ENCODE data around the gene EVC.

EVC gene

DNA sequence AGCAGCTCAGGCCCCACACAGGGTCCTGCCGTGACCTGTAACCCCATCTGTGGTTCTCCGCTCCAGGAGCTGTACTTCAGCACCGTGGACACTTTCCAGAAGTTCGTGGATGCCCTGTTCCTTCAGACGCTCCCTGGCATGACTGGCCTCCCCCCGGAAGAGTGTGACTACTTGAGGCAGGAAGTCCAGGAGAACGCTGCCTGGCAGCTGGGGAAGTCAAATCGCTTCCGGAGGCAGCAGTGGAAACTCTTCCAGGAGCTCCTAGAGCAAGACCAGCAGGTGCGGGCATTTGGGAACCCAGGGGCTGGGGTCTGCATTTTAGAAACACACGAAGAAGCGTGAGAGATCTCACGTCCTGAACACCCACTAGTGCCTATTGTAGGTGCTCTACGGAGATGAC, 72.5 kb downstream of the EVC start:
- H3K4me2 ChIP-seq (ENCODE audit: insufficient read depth, low read length) = no peak overlapping the region
- H3K27ac ChIP-seq (ENCODE audit: low read length) = no peak overlapping the region
- TF ChIP-seq EZH2 (IDR thresholded peaks at IDR 0.05; ENCODE audit: borderline replicate concordance, low read depth, low read length, severe bottlenecking) = no peak
- TF ChIP-seq, protein P1, sequence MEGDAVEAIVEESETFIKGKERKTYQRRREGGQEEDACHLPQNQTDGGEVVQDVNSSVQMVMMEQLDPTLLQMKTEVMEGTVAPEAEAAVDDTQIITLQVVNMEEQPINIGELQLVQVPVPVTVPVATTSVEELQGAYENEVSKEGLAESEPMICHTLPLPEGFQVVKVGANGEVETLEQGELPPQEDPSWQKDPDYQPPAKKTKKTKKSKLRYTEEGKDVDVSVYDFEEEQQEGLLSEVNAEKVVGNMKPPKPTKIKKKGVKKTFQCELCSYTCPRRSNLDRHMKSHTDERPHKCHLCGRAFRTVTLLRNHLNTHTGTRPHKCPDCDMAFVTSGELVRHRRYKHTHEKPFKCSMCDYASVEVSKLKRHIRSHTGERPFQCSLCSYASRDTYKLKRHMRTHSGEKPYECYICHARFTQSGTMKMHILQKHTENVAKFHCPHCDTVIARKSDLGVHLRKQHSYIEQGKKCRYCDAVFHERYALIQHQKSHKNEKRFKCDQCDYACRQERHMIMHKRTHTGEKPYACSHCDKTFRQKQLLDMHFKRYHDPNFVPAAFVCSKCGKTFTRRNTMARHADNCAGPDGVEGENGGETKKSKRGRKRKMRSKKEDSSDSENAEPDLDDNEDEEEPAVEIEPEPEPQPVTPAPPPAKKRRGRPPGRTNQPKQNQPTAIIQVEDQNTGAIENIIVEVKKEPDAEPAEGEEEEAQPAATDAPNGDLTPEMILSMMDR (IDR thresholded peaks at IDR 0.05; ENCODE audit: borderline replicate concordance, extremely low read depth, low read length, poor library complexity, severe bottlenecking) = no peak
- H3K79me2 ChIP-seq (ENCODE audit: insufficient read depth, low read length) = no peaks in the 10 kb centered on the region
- ATAC-seq (ENCODE audit: insufficient read depth, low read depth) (no peak), DNase-seq (no peak)
- no peak overlapping the region for H2AFZ ChIP-seq (ENCODE audit: low read depth, low read length)
- H3K27me3 ChIP-seq (ENCODE audit: insufficient read depth, low read length, poor library complexity) = no peaks in the 10 kb centered on the region
- no peaks in the 10 kb centered on the region for H3K36me3 ChIP-seq (ENCODE audit: insufficient read depth, low read length)
- no peak overlapping the region for H3K4me3 ChIP-seq (ENCODE audit: low read depth in 1 of 2, low read length in 2 of 2)
- H3K9ac ChIP-seq (ENCODE audit: low read depth, low read length) = no peak overlapping the region
- H4K20me1 ChIP-seq (ENCODE audit: insufficient read depth, low read length) = no peaks in the 10 kb centered on the region
- no peaks in the 10 kb centered on the region for H3K4me1 ChIP-seq (ENCODE audit: insufficient read depth, low read length)
- no peaks in the 10 kb centered on the region for H3K9me3 ChIP-seq (ENCODE audit: insufficient read depth, low read length, severe bottlenecking)

DNA sequence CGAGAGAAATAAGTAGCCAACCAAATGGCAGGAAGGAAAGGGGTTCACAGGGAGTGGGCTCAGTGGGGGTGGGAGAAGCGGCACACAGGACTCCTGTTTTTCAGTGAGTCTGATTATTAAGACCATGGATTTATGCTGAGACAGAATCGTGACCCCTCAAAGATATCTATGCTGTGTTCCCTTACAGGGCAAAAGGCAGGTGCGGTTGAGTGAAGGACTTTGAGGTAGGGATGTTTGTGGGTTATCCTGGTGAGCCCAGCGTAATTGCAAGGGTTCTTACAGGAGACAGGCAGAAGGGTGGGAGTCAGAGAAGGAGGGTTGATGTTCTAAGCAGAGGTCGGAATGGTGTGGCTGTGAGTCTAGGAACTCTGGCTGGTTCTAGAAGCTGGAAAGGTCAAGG, 73.0 kb downstream of the EVC start:
- Histone ChIP-seq H3K36me3 (ENCODE audit: insufficient read depth, low read length) (no peaks in the 10 kb centered on the region), H3K4me3 (ENCODE audit: low read depth in 1 of 2, low read length in 2 of 2) (no peak overlapping the region)

DNA sequence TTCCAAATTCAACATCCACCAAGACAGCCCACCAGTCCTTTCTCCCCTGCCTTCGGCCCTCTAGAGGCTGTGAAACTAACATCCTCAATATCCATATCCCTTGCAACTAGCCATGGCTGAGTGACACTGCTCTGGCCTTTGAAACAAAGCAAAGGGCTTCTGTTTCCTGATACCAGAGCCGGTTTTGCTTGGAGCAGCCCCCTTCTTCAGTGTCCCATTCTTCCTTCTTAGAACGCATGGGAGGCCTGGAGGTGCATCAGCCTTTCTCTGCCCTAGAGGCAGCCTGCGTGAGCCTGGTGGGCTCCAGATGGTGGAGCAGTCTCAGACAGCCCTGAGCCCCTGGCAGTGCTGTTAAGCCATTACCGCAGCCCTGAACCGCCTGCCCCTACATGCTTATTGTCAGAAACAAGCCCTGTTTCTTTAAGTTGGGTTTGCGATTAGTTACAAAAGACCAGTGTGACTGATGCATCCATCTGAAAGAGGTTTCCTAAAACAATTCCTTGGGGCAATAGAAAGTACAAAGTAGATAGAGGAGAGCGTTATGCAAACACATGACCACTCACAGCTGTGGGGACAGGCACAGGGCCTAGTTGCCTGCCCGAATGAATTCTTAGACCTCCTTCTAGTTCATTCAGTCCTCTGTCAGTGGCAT, 74.1 kb downstream of the EVC start:
- DNase-seq = no peak

More for the DNA sequence above, 73.0 kb downstream of the EVC start:
- no peak overlapping the region for H3K9ac ChIP-seq (ENCODE audit: low read depth, low read length)
- H3K27me3 ChIP-seq (ENCODE audit: insufficient read depth, low read length, poor library complexity) = no peaks in the 10 kb centered on the region
- H3K79me2 ChIP-seq (ENCODE audit: insufficient read depth, low read length) = no peaks in the 10 kb centered on the region
- H3K4me1 ChIP-seq (ENCODE audit: insufficient read depth, low read length) = no peaks in the 10 kb centered on the region
- no peak for TF ChIP-seq EZH2 (IDR thresholded peaks at IDR 0.05; ENCODE audit: borderline replicate concordance, low read depth, low read length, severe bottlenecking)
- TF ChIP-seq, protein P1 (IDR thresholded peaks at IDR 0.05; ENCODE audit: borderline replicate concordance, extremely low read depth, low read length, poor library complexity, severe bottlenecking) = no peak
- H3K9me3 ChIP-seq (ENCODE audit: insufficient read depth, low read length, severe bottlenecking) = no peaks in the 10 kb centered on the region
- no peak overlapping the region for H3K4me2 ChIP-seq (ENCODE audit: insufficient read depth, low read length)
- no peak overlapping the region for H3K27ac ChIP-seq (ENCODE audit: low read length)
- DNase-seq (no peak), ATAC-seq (ENCODE audit: insufficient read depth, low read depth) (no peak)
- no peaks in the 10 kb centered on the region for H4K20me1 ChIP-seq (ENCODE audit: insufficient read depth, low read length)
- no peak overlapping the region for H2AFZ ChIP-seq (ENCODE audit: low read depth, low read length)

More for the DNA sequence above, 74.1 kb downstream of the EVC start:
- ATAC-seq (ENCODE audit: insufficient read depth, low read depth) = no peak
- H3K79me2 ChIP-seq (ENCODE audit: insufficient read depth, low read length) = no peaks in the 10 kb centered on the region
- H3K36me3 ChIP-seq (ENCODE audit: insufficient read depth, low read length) = no peaks in the 10 kb centered on the region
- H3K9ac ChIP-seq (ENCODE audit: low read depth, low read length) = no peak overlapping the region
- no peaks in the 10 kb centered on the region for H4K20me1 ChIP-seq (ENCODE audit: insufficient read depth, low read length)
- H2AFZ ChIP-seq (ENCODE audit: low read depth, low read length) = no peak overlapping the region
- TF ChIP-seq EZH2 (IDR thresholded peaks at IDR 0.05; ENCODE audit: borderline replicate concordance, low read depth, low read length, severe bottlenecking) = no peak
- TF ChIP-seq, protein P1 (IDR thresholded peaks at IDR 0.05; ENCODE audit: borderline replicate concordance, extremely low read depth, low read length, poor library complexity, severe bottlenecking) = no peak
- no peak overlapping the region for H3K27ac ChIP-seq (ENCODE audit: low read length)
- H3K4me2 ChIP-seq (ENCODE audit: insufficient read depth, low read length) = no peak overlapping the region
- no peaks in the 10 kb centered on the region for H3K9me3 ChIP-seq (ENCODE audit: insufficient read depth, low read length, severe bottlenecking)
- H3K4me1 ChIP-seq (ENCODE audit: insufficient read depth, low read length) = no peaks in the 10 kb centered on the region
- H3K4me3 ChIP-seq (ENCODE audit: low read depth in 1 of 2, low read length in 2 of 2) = no peak overlapping the region
- H3K27me3 ChIP-seq (ENCODE audit: insufficient read depth, low read length, poor library complexity) = no peaks in the 10 kb centered on the region
